Ovary (tissue), 9 donors: ENCODE measurements around the gene SPANXN3. TPM values are rescaled to one million over a fixed set of nuclear protein-coding genes. Genes with fewer than 3 reads are reported as not detected.

Source experiments
- DNase-seq, 5 donors: peaks; one replicate each; pipeline ENCODE4 v3.0.0-alpha.2; 2019 to 2020
- H3K27ac ChIP-seq, 2 donors: fragments of 200-600 bp; one replicate each; pipeline versions ENCODE4 v1.5.1 to v1.8.0; 2019 to 2022
- H3K27me3 ChIP-seq: fragments of 200-600 bp; one replicate; pipeline ENCODE4 v1.8.0; 2022
- H3K36me3 ChIP-seq: fragments of 200-600 bp; sonication (generic); one replicate; pipeline ENCODE4 v1.5.1; 2019
- H3K4me1 ChIP-seq: one replicate; pipeline ENCODE4 v1.8.1; 2013; ENCODE audit warnings: mild to moderate bottlenecking, moderate library complexity; ENCODE audit not compliant: insufficient read depth
- H3K4me3 ChIP-seq: fragments of 200-600 bp; sonication (generic); one replicate; pipeline ENCODE4 v1.5.1; 2017
- H3K9me3 ChIP-seq, 2 donors: fragments of 200-600 bp in 1 of 2; sonication (generic) in 1 of 2; one replicate each; pipeline versions ENCODE4 v1.5.1 to v1.8.1; 2013 to 2019; ENCODE audit warnings: mild to moderate bottlenecking in 1 of 2, moderate library complexity in 1 of 2
- CTCF ChIP-seq, 3 donors: fragments of 450-650 bp in 2 of 3; fragments of 200-600 bp in 1 of 3; IDR thresholded peaks; one replicate each; pipeline versions ENCODE4 v1.5.1 to v1.8.0; 2016 to 2022; ENCODE audit warnings: antibody characterized with exemption in 3 of 3, mild to moderate bottlenecking in 1 of 3
- EP300 ChIP-seq: sonication (generic); formaldehyde crosslinking; IDR thresholded peaks from one replicate; pipeline ENCODE4 v1.6.1; 2017; ENCODE audit warnings: antibody characterized with exemption
- POLR2A ChIP-seq: fragments of 450-650 bp; IDR thresholded peaks from one replicate; pipeline ENCODE4 v1.6.1; 2017; ENCODE audit warnings: antibody characterized with exemption, mild to moderate bottlenecking, moderate library complexity
- WGBS, 3 donors: extraction: QIAGEN DNeasy Blood & Tissue Kit in 1 of 3; methylation state at CpG; one replicate each; pipeline versions ENCODE4 v1.1.5 to v1.1.7; 2013 to 2017; 5-methylcytosine and 5-hydroxymethylcytosine counted together
- intact Hi-C, 4 donors: fragments of 100-400 bp; cut with DNase I; formaldehyde crosslinking; loops; one replicate each; pipeline versions ENCODE4 v1.11.0 to v1.15.1; 2022 to 2023
- polyA plus RNA-seq, 2 donors: library from polyadenylated mRNA; stranded (reverse); fragments of 200-250 nt in 1 of 2; fragments of 350-450 nt in 1 of 2; fragmentation: Illumina TruSeq in 1 of 2; extraction: RNeasy Lipid Tissue Mini Kit (QIAGEN cat#74804) in 1 of 2; gene quantifications; one replicate each; pipeline ENCODE4 v1.2.3, GENCODE V29; 2013 to 2014
- total RNA-seq, 7 donors: library from RNA; depleted of rRNA in 2 of 7; stranded (reverse); fragments of >200 nt in 2 of 7; fragmentation: NEBNext Ultra II Directional in 3 of 7; extraction: Animal tissue kit (Norgen Biotek cat#: 25700) in 3 of 7; gene quantifications; one replicate each; pipeline versions ENCODE4 v1.1.0 to v1.2.4, GENCODE V29; 2016 to 2023
- donor health status: DM: no; HTN: no; CAD: no; lungs with moderate emphysema.
- donor health status: DM: no; HTN: no; CAD: no.
- donor health status: Bipolar disorder and iron deficiency.
- donor health status: DM: yes; HTN: yes; CAD: no.
- donor health status: DM: no; HTN: no; CAD: no.
- donor health status: DM: yes; HTN: yes; CAD: no.

Gene SPANXN3
- total and polyA plus RNA-seq, 9 donors, result 0.65 TPM; not detected in 8

GRCh38 chrX:143461606-143462005 lies 55.7 kb downstream of the SPANXN3 start:
- 64 to 70% (median 67%) methylated on average over 3 of the region's 3 CpGs for WGBS, 3 donors
- no peak for DNase-seq
- no peaks in the 10 kb centered on the region for H3K27me3 ChIP-seq
- H3K4me1 ChIP-seq, result no peaks in the 10 kb centered on the region
- TF ChIP-seq POLR2A (no peak), CTCF (IDR thresholded peaks at IDR 0.05) (no peak), EP300 (no peak)
- intact Hi-C loops, result loop anchor here in 1 of 4 donors (10.0 kb wide), 1 partner anchor 667 kb away; no protein-coding TSS in a partner anchor
- H3K36me3 ChIP-seq, result no peaks in the 10 kb centered on the region
- H3K9me3 ChIP-seq, result no peaks in the 10 kb centered on the region
- H3K4me3 ChIP-seq, result no peak overlapping the region
- no peak overlapping the region for H3K27ac ChIP-seq

Other genes starting within 250 kb of the SPANXN3 start
- gene SLITRK4, start 118.6 kb upstream of the SPANXN3 start, total RNA-seq, result 1 to 10 TPM in 6 of 7 donors, under 1 TPM in 1; 0.92 to 5.3 (median 2.3) TPM
- 1 to 10 TPM in 1 of 2 donors, under 1 TPM in 1; 0.44 to 5.9 TPM for gene SLITRK4, start 118.6 kb upstream of the SPANXN3 start, polyA plus RNA-seq
- not detected for gene SPANXN2, start 203.3 kb upstream of the SPANXN3 start, total RNA-seq
- not detected for gene SPANXN2, start 203.3 kb upstream of the SPANXN3 start, polyA plus RNA-seq